IPS DF 19.7 (cell line): ENCODE measurements around the gene DNAJC16.
A peak's percentile ranks its signal among the peaks of the same experiment; 100 is the strongest.
"Not testable (repeated sequence)": the region's sequence is repeated elsewhere in the genome, so short reads cannot be mapped to it uniquely, and the experiment has no call there.

Experiments used
- DNase-seq: peaks from one replicate; pipeline ENCODE4 v3.0.0-alpha.2; 2013; ENCODE audit warnings: low read depth, low spot score

Gene DNAJC16

GRCh38 chr1:15526490-15527339 lies at the start of gene DNAJC16:
TSS of gene DNAJC16 (plus strand) at chr1:15526848. CDS start at chr1:15529106, 2,258 bp downstream.
- peak; percentile 100 for DNase-seq

- no peak for DNase-seq
Observed at GRCh38 chr1:15476927-15477326, 49.7 kb upstream of the DNAJC16 start.

- DNase-seq: no peak
Observed at GRCh38 chr1:15477646-15478212, 48.9 kb upstream of the DNAJC16 start.

- no peak for DNase-seq
Observed at GRCh38 chr1:15479654-15480347, 46.8 kb upstream of the DNAJC16 start.

- not testable (repeated sequence) for DNase-seq
Observed at GRCh38 chr1:15482455-15482854, 44.2 kb upstream of the DNAJC16 start.

GRCh38 chr1:15482983-15483543 lies 43.6 kb upstream of the DNAJC16 start:
- DNase-seq: not testable (repeated sequence)

- DNase-seq: no peak
Observed at GRCh38 chr1:15483971-15484370, 42.7 kb upstream of the DNAJC16 start.

- DNase-seq: not testable (repeated sequence)
Observed at GRCh38 chr1:15484443-15484842, 42.2 kb upstream of the DNAJC16 start.

GRCh38 chr1:15485636-15486035 lies 41.0 kb upstream of the DNAJC16 start:
- DNase-seq: no peak

GRCh38 chr1:15486844-15487610 lies 39.6 kb upstream of the DNAJC16 start:
- DNase-seq: not testable (repeated sequence)

- no peak for DNase-seq
Observed at GRCh38 chr1:15488371-15488770, 38.3 kb upstream of the DNAJC16 start.

GRCh38 chr1:15489052-15489736 lies 37.5 kb upstream of the DNAJC16 start:
- DNase-seq: no peak

- DNase-seq: not testable (repeated sequence)
Observed at GRCh38 chr1:15491010-15491409, 35.6 kb upstream of the DNAJC16 start.

GRCh38 chr1:15492596-15492995 lies 34.1 kb upstream of the DNAJC16 start:
- DNase-seq: no peak

- DNase-seq: no peak
Observed at GRCh38 chr1:15493869-15494390, 32.7 kb upstream of the DNAJC16 start.

GRCh38 chr1:15500184-15501178 lies 26.2 kb upstream of the DNAJC16 start:
- no peak for DNase-seq

GRCh38 chr1:15501208-15502032 lies 25.2 kb upstream of the DNAJC16 start:
- peak; percentile 28 for DNase-seq

GRCh38 chr1:15504436-15504835 lies 22.2 kb upstream of the DNAJC16 start:
- DNase-seq: no peak
